Natural killer cell (primary cell): ENCODE data around the gene IGF2BP2. TPM values are rescaled to one million over a fixed set of nuclear protein-coding genes. Genes with fewer than 3 reads are reported as not detected.

ENCODE experiments used
- ATAC-seq, 3 donors: fragments of 150-1000 bp in 2 of 3; fragments of 200-7000 bp in 1 of 3; cut with Tn5 transposase; 1 replicate in 1 of 3; 2 replicates in 2 of 3; pipeline ENCODE4 v1.10.0; 2021; ENCODE audit warnings: mild to moderate bottlenecking in 2 of 3, moderate library complexity in 2 of 3
- DNase-seq, 2 donors: peaks; one replicate each; pipeline versions ENCODE4 v3.0.0 to v3.0.0-alpha.2; 2013 to 2021; ENCODE audit warnings: mixed read lengths in 1 of 2
- H3K27ac ChIP-seq: one replicate; pipeline ENCODE4 v1.5.1; 2013; ENCODE audit warnings: mild to moderate bottlenecking, low read length
- H3K27me3 ChIP-seq: one replicate; pipeline ENCODE4 v1.6.1; 2013; ENCODE audit warnings: low read length; ENCODE audit not compliant: control insufficient read depth, insufficient read depth
- H3K36me3 ChIP-seq: one replicate; pipeline ENCODE4 v1.6.1; 2013; ENCODE audit warnings: low read length; ENCODE audit not compliant: control insufficient read depth, insufficient read depth
- H3K4me1 ChIP-seq: one replicate; pipeline ENCODE4 v1.6.1; 2013; ENCODE audit warnings: low read length; ENCODE audit not compliant: control insufficient read depth, insufficient read depth
- H3K4me3 ChIP-seq: one replicate; pipeline ENCODE4 v1.5.1; 2013; ENCODE audit warnings: low read length
- H3K9me3 ChIP-seq: one replicate; pipeline ENCODE4 v1.6.1; 2013; ENCODE audit warnings: low read length; ENCODE audit not compliant: control insufficient read depth, insufficient read depth
- H3K27ac Mint-ChIP-seq, 2 donors: one replicate each; pipeline ENCODE4 v1.8.0; 2022; ENCODE audit warnings: mild to moderate bottlenecking in 2 of 2, mixed read lengths in 2 of 2, moderate library complexity in 1 of 2
- H3K27me3 Mint-ChIP-seq, 2 donors: one replicate each; pipeline ENCODE4 v1.8.0; 2022; ENCODE audit warnings: low read depth in 2 of 2, mixed read lengths in 2 of 2
- H3K36me3 Mint-ChIP-seq: one replicate; pipeline ENCODE4 v1.8.0; 2022; ENCODE audit warnings: mixed read lengths
- H3K4me1 Mint-ChIP-seq, 2 donors: one replicate each; pipeline ENCODE4 v1.8.0; 2022; ENCODE audit warnings: mixed read lengths in 2 of 2
- H3K4me3 Mint-ChIP-seq: one replicate; pipeline ENCODE4 v1.8.0; 2022; ENCODE audit warnings: mild to moderate bottlenecking, moderate library complexity, mixed read lengths
- H3K9me3 Mint-ChIP-seq, 2 donors: one replicate each; pipeline ENCODE4 v1.8.0; 2022; ENCODE audit warnings: mixed read lengths in 2 of 2
- CTCF ChIP-seq: fragments of 200-600 bp; IDR thresholded peaks from one replicate; pipeline ENCODE4 v1.8.0; 2022; ENCODE audit warnings: antibody characterized with exemption
- WGBS: methylation state at CpG from one replicate; pipeline ENCODE4 v1.1.7; 2013; ENCODE audit warnings: missing lambda C conversion rate; ENCODE audit not compliant: insufficient coverage; 5-methylcytosine and 5-hydroxymethylcytosine counted together
- intact Hi-C: fragments of 100-400 bp; cut with micrococcal nuclease; formaldehyde crosslinking; loops from one replicate; pipeline ENCODE4 v1.14.2; 2022
- total RNA-seq, 4 donors: library from RNA; stranded (reverse); fragments of 120-200 nt in 1 of 4; gene quantifications; one replicate each; pipeline versions ENCODE4 v1.2.3 to v1.2.4, GENCODE V29; 2013 to 2022

The IGF2BP2 gene
- total RNA-seq, 3 donors from 2014 or later (not counting 1 experiment from before 2014, with no cell fraction given), result 4.2 to 16.8 (median 8.8) TPM

- Mint-ChIP-seq H3K27ac (no peak overlapping the region), H3K27me3 (no peaks in the 10 kb centered on the region), H3K4me3 (no peak overlapping the region), H3K36me3 (peaks cover 7% of the 10 kb centered on the region), H3K4me1 (no peaks in the 10 kb centered on the region), H3K9me3 (peaks cover 0 to 4% of the 10 kb centered on the region in 2 donors)
- Histone ChIP-seq H3K9me3 (no peaks in the 10 kb centered on the region), H3K27ac (no peak overlapping the region), H3K4me3 (no peak overlapping the region), H3K36me3 (no peaks in the 10 kb centered on the region), H3K27me3 (peaks cover 2% of the 10 kb centered on the region), H3K4me1 (no peaks in the 10 kb centered on the region)
- DNase-seq (no peak), ATAC-seq (no peak)
- TF ChIP-seq CTCF, result no peak
- intact Hi-C loops, result no loop called here
- WGBS, result 93% methylated on average over 1 of the region's 1 CpG
These were observed 146.8 kb downstream of the IGF2BP2 start for GRCh38 chr3:185678027-185678426.

- Histone ChIP-seq H3K9me3 (no peaks in the 10 kb centered on the region), H3K4me3 (no peak overlapping the region), H3K27me3 (peaks cover 2% of the 10 kb centered on the region), H3K36me3 (no peaks in the 10 kb centered on the region), H3K27ac (no peak overlapping the region), H3K4me1 (no peaks in the 10 kb centered on the region)
- H3K4me1 Mint-ChIP-seq, result no peaks in the 10 kb centered on the region
- WGBS, result 96% methylated on average over 1 of the region's 1 CpG
- ATAC-seq (peak in 2 of 3 donors; percentile 68 to 78), DNase-seq (no peak)
- H3K27ac Mint-ChIP-seq, result no peak overlapping the region
- H3K9me3 Mint-ChIP-seq, result peaks cover 0 to 4% of the 10 kb centered on the region in 2 donors
- H3K27me3 Mint-ChIP-seq, result no peaks in the 10 kb centered on the region
- H3K36me3 Mint-ChIP-seq, result peaks cover 7% of the 10 kb centered on the region
- TF ChIP-seq CTCF, result peak; percentile 65
- intact Hi-C loops, result loop anchor here (1.0 kb wide), 1 partner anchor 91 kb away; no protein-coding TSS in a partner anchor
- no peak overlapping the region for H3K4me3 Mint-ChIP-seq
These were observed 147.6 kb downstream of the IGF2BP2 start for GRCh38 chr3:185677146-185677829.

GRCh38 chr3:185667574-185667973 lies 157.3 kb downstream of the IGF2BP2 start:
- no peaks in the 10 kb centered on the region for H3K36me3 ChIP-seq
- no peak for TF ChIP-seq CTCF

More at GRCh38 chr3:185667574-185667973, 157.3 kb downstream of the IGF2BP2 start:
- intact Hi-C loops, result loop anchor here (10.0 kb wide), 1 partner anchor 267 kb away; the partner anchor contains the start of gene TRA2B
- H3K9me3 Mint-ChIP-seq, result no peaks in the 10 kb centered on the region
- peaks cover 0 to 4% of the 10 kb centered on the region in 2 donors for H3K4me1 Mint-ChIP-seq
- ATAC-seq (no peak), DNase-seq (no peak)
- H3K27me3 Mint-ChIP-seq, result peaks cover 9 to 10% of the 10 kb centered on the region in 2 donors
- no peak overlapping the region for H3K27ac Mint-ChIP-seq
- no peak overlapping the region for H3K4me3 Mint-ChIP-seq
- Histone ChIP-seq H3K4me1 (peaks cover under 1% of the 10 kb centered on the region), H3K27me3 (no peaks in the 10 kb centered on the region), H3K4me3 (no peak overlapping the region), H3K9me3 (no peaks in the 10 kb centered on the region), H3K27ac (no peak overlapping the region)
- no peaks in the 10 kb centered on the region for H3K36me3 Mint-ChIP-seq
- 97% methylated on average over 2 of the region's 4 CpGs for WGBS
